Left colon (tissue), 2 donors: ENCODE measurements around the gene RHOT1. TPM values are rescaled to one million over a fixed set of nuclear protein-coding genes. Genes with fewer than 3 reads are reported as not detected.
A peak's percentile ranks its signal among the peaks of the same experiment; 100 is the strongest.
"Not testable (repeated sequence)": the region's sequence is repeated elsewhere in the genome, so short reads cannot be mapped to it uniquely, and the experiment has no call there.

Source experiments
- ATAC-seq: fragments of 200-7000 bp; cut with Tn5 transposase; one replicate; pipeline ENCODE4 v1.9.1; 2020; ENCODE audit warnings: mild to moderate bottlenecking, moderate library complexity
- DNase-seq, 2 donors: peaks; one replicate each; pipeline ENCODE4 v3.0.0-alpha.2; 2020
- intact Hi-C, 2 donors: fragments of 100-400 bp; cut with DNase I in 1 of 2; cut with micrococcal nuclease in 1 of 2; formaldehyde crosslinking; loops; one replicate each; pipeline versions ENCODE4 v1.11.2 to v1.14.0; 2022; cut with DNase I, micrococcal nuclease
- total RNA-seq, 2 donors: library from RNA; stranded (reverse); fragmentation: NEBNext Ultra II Directional; extraction: Animal tissue kit (Norgen Biotek cat#: 25700); gene quantifications; one replicate each; pipeline ENCODE4 v1.2.1, GENCODE V29; 2021
- donor health status: DM: no; HTN: no; CAD: no.
- donor health status: DM: yes; HTN: yes; CAD: no.

Gene RHOT1
- total RNA-seq, 2 donors from 2014 or later: 23.0 to 23.1 TPM

DNA sequence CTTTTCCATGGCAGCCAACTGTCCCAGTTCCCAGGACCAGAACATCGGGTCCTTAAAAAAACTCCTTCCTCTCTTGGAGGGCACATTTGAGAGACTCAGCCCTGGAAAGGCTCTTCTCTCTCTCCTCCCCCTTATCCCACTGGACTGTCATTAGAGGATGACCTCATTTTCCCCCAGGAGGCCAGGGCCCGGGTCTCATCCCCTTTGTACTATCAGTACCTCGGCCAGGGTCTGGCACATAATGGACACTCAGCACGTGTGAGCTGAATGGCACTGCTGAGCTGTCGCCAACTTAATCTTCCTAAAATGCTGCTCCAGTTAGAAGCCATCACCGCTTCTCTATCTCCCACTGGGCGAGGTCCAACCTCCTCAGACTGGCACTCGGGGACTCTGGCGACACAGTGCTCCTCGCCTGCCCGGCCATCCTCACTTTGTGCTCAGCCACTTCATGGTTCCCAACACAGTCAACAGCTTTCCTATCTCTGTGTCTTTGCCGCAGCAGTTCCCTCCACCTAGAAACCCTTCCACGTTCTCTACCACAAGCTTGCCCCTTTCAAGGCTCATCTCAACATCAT, 119.7 kb downstream of the RHOT1 start:
- intact Hi-C loops: no loop called here
- no peak for ATAC-seq
- DNase-seq: no peak

DNA sequence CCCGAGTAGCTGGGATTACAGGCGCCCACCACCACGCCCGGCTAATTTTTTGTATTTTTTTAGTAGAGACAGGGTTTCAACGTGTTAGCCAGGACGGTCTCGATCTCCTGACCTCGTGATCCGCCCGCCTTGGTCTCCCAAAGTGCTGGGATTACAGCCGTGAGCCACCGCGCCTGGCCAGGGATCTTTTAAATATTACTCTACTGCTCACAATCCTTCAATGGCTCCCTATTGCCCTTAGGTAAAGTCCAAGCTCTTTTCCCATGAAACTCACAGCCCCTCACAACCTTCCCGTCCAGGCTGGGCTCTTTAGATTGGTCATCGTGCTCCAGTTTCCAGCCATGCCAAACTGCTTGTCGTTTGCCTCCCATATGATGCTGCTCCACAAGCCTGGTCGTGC, 121.2 kb downstream of the RHOT1 start:
- intact Hi-C loops: not testable (repeated sequence)

GRCh38 chr17:32264140-32264799, 122.0 kb downstream of the RHOT1 start:
- DNase-seq (no peak), ATAC-seq (no peak)
- intact Hi-C loops: no loop called here

More for the DNA sequence above, 121.2 kb downstream of the RHOT1 start:
- ATAC-seq, DNase-seq: not testable (repeated sequence)

DNA sequence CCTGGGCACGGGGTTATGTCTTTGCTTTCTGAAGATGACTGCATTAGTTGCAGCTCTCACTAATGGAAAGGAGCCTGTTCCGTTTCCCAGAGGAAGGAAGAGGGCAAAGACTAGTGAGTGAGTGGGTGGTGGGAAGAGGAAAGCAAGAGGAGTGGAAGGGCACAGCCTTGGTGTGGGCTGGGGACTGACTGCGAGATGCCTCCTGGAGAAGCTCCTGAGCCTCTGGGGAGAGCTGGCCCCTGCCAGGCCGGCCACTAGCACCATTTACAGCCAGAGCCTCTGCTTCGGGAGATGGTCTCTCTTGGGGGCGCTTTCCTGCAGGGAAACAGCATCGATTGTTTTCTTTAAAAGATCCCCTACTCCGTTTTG, 122.5 kb downstream of the RHOT1 start:
- intact Hi-C loops: no loop called here
- DNase-seq (no peak), ATAC-seq (no peak)

DNA sequence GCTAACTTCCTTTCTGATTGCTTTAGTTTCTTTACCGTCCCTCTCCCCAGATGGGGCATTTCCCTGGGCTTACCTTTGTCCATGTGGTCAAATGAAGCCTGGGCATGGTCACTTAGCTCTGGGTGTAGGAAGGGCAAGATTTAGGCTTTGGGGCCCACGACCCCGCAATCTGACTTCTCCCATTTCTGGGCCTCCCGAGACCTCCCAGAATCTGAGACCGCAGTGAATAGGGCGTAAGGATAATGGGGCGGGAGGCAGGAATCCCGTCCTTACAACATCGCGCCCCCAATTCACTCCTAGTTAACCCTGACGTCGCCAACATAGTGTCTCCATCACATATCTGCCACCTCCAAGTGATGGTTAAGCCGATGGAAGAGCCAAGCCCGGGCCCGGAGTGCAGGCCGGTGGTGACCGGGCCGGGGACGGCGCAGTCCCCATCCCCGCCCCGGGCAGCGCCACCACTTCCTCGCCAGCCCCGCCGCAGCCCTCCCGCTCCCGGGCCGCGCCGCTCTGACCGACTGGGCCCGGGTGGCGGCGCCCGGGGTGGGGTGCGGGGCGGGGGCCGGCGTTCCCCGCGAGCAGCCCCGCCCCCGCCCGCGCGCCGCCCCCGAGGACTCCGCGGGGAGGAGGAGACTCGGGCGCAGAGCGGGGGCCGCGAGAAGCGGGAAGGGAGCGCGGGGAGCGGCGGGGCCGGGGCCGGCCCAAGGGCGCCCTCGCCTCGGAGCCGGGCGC, 123.1 kb downstream of the RHOT1 start, which contains the start of gene RHBDL3:
Gene RHBDL3, plus strand, starts transcription at position 641 of the 732 bp plus-strand sequence. CDS start 358 bp downstream, outside the sequence.
- ATAC-seq: peak; percentile 67
- peak in 1 of 2 donors; percentile 26 for DNase-seq
- intact Hi-C loops: no loop called here

GRCh38 chr17:32266051-32266388, 123.7 kb downstream of the RHOT1 start:
- ATAC-seq (no peak), DNase-seq (no peak)
- intact Hi-C loops: no loop called here

DNA sequence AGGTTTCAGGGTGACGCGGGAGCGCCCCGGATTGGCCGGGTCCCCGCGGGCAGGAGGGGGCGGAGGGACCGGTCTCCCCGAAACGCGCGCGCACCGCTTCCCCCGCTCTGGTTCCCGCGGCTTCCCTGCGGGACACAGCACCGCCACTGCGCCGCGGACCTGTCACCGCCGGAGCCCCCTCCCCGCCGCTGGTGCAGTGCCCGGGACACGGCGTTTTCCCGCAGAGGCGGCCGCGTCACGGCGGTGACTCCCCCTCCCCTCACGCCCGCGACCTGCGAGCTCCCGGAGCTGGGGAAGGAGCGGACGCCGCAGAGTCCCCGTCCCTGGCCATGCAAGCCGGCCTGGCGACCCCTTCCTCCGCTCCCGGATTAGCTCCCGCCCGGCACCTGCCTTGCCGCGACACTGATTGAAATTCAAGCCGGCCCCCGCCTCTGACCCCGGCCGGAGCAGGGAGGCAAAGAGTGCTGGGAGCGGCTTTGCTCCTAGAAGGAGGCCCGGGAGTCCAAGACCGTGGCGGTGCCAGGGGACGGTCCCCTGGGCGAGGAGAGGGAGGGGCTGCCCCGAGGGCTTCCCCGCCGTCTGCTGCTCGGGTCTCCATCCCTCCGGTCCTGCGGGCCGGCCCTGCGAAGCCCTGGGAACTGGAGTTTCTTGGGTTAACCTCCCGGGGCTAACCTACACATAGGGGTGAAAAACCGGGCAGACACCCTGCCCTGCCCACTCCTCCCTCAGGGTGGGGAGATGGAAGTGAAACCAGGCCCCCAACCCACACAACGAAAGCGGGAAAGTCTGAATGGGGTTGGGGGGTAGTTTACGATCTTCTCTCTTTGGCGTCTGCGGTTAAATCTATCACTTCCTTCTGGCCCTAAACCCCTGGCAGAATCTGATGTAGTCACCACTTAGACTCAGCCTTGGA, 124.3 kb downstream of the RHOT1 start:
- DNase-seq (peak in 1 of 2 donors; percentile 16), ATAC-seq (peak; percentile 22)
- intact Hi-C loops: no loop called here

- no peak for DNase-seq
- peak; percentile 32 for ATAC-seq
- intact Hi-C loops: no loop called here
Measured at GRCh38 chr17:32267690-32268205, 125.4 kb downstream of the RHOT1 start.

DNA sequence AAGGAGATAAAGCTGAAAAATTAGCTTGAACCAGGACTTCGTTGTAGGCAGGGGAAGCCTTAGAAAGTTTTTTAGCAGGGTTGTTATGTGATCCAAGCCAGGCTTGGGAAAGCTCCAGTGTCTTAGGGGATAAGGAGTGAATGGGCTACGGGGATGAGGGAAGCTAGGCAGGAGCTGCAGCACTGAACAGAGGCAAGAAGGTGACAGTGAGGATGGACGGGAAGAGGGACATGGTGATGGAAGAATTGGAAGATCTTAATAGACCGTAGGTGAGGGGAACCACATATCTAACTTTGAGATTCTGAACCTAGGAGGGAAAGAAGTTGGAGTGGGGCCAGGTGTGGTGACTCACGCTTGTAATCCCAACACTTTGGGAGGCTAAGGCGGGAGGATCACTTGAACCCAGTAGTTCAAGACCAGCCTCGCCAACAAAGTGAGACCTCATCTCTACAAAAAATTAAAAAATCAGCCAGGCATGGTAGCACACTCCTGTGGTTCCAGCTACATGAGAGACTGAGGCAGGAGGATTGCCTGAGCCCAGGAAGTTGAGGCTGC, 126.5 kb downstream of the RHOT1 start:
- no peak for ATAC-seq
- intact Hi-C loops: no loop called here
- DNase-seq: no peak

DNA sequence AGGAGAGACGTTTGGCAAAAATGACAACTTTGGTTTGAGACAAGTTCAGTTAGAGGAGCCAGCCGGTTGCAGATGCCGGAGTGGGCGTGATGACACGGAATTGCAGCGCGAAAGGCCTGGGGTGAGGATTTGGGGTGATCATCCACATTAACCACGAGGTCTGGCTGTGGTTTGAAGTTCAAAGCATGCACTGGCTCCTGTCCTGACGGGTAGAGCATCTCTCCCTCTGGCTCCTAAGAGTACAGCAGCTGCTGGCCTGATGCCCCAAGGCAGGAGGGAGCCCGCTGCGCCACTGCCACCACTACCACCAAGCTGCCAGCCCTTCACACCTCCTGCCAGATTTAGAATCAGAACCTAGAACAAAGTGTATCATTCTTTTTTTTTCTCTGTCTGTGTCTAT, 127.1 kb downstream of the RHOT1 start:
- ATAC-seq (no peak), DNase-seq (no peak)
- intact Hi-C loops: no loop called here

DNA sequence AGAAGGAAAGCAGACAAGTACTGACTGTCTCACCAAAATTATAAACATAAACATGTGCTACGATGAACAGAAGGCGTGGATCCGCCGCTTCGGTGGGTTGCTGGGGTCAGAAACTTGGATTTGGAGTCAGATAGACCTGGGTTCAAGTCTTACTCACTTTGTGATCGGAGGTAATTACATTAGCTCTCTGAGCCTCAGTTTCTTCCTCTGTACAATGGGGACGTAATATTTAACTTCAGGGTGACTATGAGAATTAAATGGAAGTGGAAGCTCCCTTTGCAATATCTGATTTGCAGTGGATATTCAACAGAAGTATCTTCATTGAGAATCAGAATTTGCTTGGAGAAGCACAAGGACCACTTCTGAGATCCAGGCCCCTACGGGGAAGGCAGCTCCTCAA, 129.5 kb downstream of the RHOT1 start:
- ATAC-seq (no peak), DNase-seq (no peak)
- intact Hi-C loops: no loop called here

- ATAC-seq: no peak
Measured at GRCh38 chr17:32274101-32274500, 131.8 kb downstream of the RHOT1 start.

DNA sequence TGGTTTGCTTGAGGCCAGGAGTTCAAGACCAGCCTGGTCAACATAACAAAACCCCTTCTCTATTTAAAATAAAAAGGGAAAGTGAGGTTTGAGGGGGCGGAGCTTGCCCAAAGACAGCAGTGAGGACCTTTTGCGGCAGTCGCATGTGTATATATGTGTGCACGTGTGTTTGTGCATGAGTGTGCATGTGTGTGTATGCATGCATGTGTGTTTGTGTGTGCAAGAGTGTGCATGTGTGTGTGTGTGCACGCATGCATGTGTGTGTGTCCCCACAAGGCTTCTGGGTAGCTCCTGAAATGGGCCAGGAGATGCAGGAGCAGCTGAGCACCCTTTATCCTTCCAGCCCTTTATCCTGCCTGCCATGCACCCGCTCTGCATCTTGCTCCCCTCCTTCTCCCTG, 132.3 kb downstream of the RHOT1 start:
- DNase-seq: no peak
- intact Hi-C loops: no loop called here
- ATAC-seq: no peak

More at GRCh38 chr17:32274101-32274500, 131.8 kb downstream of the RHOT1 start:
- no peak for DNase-seq
- intact Hi-C loops: no loop called here

Other genes with a start within 250 kb of the RHOT1 start
- gene UTP6, start 240.8 kb upstream of the RHOT1 start, total RNA-seq: 10 to 100 TPM; 36.4 to 37.0 TPM
- 10 to 100 TPM; 21.7 to 23.0 TPM for gene SUZ12, start 205.5 kb upstream of the RHOT1 start, total RNA-seq
- 10 to 100 TPM; 11.3 to 14.2 TPM for gene LRRC37B, start 135.1 kb upstream of the RHOT1 start, total RNA-seq
- gene RHBDL3, start 123.3 kb downstream of the RHOT1 start, total RNA-seq: under 1 TPM; 0.50 to 0.73 TPM
- 10 to 100 TPM; 11.2 to 11.3 TPM for gene C17orf75, start 199.7 kb downstream of the RHOT1 start, total RNA-seq
- gene ZNF207, start 207.7 kb downstream of the RHOT1 start, total RNA-seq: 100 to 1,000 TPM; 135 to 143 TPM